Ureter (tissue), 1 donor: Measurements from ENCODE around the gene NKG7. TPM values are rescaled to one million over a fixed set of nuclear protein-coding genes. Genes with fewer than 3 reads are reported as not detected.
A peak's percentile ranks its signal among the peaks of the same experiment; 100 is the strongest.
"Not testable (repeated sequence)": the region's sequence is repeated elsewhere in the genome, so short reads cannot be mapped to it uniquely, and the experiment has no call there.

Source experiments
- DNase-seq: peaks from one replicate; pipeline ENCODE4 v3.0.0-alpha.2; 2020; ENCODE audit warnings: low spot score
- total RNA-seq: library from RNA; stranded (reverse); gene quantifications from one replicate; pipeline ENCODE4 v1.2.4, GENCODE V29; 2023
- donor health status: DM: yes; HTN: yes; CAD: no.

Gene NKG7, protein sequence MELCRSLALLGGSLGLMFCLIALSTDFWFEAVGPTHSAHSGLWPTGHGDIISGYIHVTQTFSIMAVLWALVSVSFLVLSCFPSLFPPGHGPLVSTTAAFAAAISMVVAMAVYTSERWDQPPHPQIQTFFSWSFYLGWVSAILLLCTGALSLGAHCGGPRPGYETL
- total RNA-seq = 1.7 TPM

DNA sequence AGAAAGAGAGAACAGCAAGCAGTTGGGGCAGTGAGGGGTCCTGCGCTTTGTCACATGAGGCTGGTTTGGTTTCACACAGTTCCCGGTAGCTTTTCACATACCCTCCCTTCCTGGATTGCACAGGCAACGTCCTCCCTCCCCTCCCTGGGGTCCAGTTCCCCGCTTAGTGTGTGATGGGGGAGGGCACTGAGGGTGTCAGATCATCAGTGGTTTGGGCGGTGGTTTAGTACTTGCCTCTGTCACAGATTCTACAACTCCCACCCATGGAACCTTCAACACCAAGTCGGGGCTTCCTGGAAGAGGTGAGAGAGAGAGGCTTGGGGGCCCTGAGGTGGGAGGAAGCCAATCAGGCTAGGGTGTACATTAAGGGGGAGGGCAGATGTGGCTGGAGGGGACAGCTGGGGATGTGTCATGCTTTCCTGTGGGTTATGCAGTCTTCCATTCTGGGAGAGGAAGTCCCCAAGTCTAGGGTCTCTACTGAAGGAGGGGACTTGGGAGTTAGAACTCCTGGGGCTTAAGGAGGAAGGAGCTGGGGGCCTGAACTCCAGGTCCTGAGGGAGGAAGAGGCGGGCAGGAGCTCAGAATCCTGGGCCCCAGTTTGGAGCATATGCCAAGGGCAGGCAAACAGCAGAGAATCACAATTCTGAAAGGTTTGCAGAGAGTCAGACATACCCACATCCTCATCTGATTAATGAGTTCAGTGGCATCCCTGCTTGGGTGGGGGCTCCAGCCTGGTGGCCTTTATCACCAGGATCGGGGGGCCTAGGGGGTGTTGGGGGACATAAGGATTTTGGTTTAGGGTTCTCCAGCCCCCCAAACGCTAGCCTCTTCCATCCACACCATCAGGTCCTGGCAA is at the start of gene NKG7:
TSS of gene NKG7 (minus strand) at position 6 of the 856 bp plus-strand sequence. CDS start 119 bp downstream, outside the sequence.
- DNase-seq = no peak

DNA sequence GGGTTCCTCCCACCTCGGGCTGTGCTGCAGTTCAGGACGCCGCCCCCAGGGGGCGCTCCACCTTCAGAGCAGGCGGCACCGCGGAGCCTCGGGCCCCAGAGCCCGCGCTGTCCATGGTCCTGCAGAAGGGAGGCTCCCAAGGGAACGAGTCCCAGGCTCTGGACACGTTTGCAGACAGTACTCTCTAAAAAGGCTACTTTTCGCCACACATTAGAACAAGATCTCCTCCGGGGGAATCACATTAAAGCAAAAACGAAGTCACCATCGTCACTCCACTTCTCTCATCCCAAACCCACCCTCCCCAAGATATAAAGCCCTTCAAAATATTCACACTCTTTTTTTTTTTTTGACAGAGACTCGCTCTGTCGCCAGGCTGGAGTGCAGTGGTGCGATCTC is 49.6 kb upstream of the NKG7 start:
- DNase-seq = peak; percentile 81

DNA sequence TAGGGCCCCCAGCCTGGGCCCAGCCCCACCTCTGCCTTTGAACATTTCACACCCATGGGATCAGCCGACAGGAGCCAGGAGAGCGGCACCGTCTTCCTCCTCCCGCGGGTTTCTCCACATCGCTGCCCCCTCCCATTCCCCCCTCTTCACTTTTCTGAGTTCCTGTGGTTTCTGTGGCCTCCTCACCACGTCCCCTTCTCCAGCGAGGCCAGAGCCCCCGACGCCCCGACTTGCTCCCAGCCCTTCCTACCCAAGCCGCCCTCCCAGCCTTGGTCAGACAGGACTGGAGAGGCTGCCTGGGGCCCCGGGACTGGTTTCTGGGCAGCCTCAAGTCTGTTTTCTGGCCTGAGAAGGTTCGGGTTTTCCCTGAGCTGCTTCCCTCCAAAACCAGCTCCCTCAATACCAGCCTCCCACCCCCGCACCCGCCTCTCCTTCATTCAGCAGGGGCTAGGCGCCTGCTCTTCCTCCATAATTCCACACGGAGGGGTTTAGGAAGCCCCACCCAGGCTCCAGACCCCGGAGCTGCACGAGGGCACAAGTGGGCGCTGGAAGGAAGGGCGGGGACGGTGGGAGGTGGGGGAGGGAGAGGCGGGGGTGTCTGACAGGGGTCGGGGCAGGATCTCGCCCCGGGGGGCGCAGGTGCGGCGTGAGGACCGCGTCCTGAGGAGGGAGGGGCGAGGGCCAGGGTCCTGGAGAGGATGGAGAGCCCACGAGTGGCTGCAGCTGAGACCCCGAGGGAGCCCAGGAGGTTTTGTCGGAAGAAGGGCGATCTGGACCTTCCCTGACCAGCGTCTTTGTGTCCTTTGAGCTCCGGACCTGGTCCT is 49.0 kb upstream of the NKG7 start:
- DNase-seq = no peak

DNA sequence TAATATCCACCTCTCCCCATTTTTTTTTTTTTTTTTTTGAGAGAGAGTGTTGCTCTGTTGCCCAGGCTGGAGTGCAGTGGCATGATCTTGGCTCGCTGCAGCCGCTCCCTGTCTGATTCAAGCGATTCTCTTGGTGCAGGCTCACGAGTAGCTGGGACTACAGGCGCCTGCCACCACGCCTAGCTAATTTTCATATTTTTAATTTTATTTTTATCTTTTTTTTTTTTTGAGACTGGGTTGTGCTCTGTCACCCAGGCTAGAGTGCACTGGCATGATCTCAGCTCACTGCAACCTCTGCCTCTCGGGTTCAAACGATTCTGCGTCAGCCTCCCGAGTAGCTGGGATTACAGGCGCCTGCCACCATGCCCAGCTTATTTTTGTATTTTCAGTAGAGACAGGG is 48.1 kb upstream of the NKG7 start:
- DNase-seq = not testable (repeated sequence)

DNA sequence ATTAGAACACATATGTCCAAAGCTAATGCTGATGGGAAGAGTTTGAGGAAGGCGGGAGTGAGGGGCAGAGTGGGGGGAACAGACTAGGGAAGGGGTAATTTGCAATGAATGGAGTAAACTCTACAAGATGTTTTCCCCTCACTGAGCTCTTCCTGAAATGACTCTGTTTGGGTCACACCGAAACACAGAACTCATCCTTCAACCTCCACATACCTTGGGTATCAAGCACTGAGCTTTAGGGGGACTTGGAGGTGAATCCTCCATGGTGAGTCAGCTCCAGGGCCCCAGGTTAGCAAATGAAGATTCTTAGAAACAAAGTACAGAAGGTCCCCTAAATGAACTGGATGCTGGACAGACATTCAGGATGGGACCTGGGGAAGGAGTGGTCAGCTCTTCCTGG is 46.3 kb upstream of the NKG7 start:
- DNase-seq = no peak

DNA sequence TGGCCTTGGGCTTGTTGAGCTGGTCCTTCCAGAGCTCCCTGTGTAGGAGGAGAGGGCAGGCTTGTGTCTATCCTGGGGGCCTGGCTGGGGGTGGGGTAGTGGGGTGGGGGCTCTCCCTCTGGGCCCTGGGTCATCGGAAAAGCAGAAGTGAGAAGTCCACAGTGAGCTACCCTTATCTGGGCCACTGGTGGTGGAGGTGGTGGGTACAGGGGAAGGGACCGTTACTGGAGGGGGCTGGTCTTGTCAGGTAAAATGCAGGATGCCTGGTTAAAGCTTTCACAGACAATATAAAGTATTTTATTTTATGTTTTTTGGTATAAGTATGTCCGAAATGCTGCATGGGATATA is 45.3 kb upstream of the NKG7 start:
- no peak for DNase-seq

DNA sequence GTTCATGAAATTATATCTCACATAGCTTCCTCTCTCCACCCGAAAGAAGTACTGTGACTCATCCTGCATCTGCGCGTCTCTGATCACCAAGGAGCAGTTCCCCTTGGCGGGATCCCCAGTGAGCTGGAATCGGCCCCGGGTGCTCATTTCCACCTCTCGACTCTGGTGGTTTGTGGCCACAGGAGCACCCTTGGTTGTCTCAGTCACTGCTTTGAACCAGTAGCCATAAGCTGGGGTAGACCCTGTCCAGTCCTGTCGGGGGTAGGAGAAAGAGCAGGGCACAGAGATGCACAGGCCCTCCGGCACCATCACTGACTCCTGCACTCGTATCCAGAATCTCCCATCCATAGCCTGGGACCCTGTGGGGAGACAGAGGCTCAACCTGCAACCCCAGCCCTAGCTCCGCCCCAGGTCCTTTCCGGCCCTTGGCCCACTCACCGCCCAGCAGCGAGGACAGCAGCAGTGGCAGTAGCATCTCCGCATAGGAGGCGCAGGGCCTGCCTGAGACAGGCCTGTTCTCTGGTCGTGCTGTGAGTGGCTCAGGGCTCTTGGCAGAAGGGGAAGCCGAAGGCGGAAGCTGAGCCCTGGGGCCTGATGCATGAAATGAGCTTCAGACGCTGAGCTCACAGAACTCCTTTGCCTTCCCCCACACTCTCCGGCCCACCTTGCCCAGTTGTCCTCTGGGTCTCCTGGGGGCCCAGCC is 44.8 kb upstream of the NKG7 start, which contains the start of gene SIGLEC10:
TSS of gene SIGLEC10 (minus strand) at position 536 of the 703 bp plus-strand sequence. CDS start at position 475, 61 bp downstream.
- DNase-seq = no peak

DNA sequence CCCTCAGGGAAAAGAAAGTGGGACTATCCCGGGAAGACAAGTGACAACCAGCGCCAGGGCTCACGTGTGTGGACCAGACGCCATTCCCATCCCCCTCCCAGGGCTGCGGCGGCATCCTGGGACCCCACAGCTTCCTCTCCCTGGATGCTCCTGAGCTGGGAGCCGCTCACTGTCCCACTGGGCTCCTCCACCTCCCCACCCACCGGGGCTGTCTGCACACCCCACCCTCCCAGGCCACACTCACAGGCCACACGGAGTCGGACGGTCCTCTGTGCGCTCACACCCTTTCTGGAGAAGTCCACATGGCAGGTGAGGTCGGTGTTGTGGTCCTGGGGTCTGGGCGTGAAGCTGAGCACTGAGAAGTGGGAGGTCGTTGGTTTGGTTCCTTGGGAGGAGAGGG is 44.0 kb upstream of the NKG7 start:
- DNase-seq = not testable (repeated sequence)

DNA sequence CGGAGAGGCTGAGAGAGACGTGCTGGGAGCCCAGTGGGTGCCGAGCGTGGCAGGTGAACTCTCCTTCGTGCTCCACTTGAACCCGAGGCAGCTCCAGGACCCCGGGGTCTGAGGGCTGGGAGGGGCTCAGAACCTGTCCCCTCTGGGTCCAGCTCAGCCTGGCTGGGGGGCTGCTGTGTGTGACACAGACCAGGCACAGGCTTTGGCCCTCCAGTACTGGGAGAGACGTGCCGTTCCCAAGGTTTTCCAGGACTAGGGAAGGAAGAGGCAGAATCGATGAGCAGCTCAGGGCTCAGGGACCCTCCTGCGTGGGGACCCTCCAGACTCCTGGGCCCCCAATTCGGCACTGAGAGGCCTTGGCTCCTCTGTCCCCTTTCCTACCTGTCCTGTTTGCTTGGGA is 42.7 kb upstream of the NKG7 start:
- DNase-seq = no peak

DNA sequence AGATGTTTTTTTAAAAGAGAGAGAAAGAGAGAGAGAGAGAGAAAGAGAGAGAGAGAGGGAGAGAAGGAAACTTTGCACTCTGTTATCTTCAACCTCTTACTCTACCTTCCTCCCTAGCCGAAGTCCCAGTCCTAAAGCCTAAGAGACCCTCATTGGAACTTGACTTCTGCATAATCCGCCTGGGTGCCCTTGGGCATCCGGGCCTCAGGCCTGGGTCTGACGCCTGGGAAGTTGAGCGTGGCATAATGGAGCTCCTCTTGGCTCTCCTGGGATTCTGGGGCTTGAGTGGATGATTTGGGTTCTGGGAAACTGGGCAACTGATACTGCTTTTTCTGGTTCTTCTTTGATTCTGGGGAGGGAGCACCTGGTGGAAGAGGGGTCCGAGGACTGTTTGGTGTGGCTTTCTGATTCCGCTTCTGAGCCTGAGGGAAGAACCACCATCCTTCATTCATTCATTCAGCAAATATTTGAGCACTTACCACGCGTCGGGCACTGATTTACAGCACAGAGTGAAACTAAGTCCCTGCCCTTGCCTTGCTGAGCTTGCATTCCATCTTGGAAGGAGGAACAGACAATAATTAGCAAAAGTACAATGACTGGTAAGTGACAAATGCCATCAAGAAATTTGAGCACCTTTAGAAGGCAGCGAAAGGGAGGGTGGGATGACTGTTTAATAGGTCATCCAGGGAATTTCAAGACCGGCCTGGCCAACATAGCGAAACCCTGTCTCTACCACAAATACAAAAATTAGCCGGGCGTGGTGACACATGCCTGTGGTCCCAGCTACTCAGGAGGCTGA is 38.7 kb upstream of the NKG7 start:
- DNase-seq = no peak

DNA sequence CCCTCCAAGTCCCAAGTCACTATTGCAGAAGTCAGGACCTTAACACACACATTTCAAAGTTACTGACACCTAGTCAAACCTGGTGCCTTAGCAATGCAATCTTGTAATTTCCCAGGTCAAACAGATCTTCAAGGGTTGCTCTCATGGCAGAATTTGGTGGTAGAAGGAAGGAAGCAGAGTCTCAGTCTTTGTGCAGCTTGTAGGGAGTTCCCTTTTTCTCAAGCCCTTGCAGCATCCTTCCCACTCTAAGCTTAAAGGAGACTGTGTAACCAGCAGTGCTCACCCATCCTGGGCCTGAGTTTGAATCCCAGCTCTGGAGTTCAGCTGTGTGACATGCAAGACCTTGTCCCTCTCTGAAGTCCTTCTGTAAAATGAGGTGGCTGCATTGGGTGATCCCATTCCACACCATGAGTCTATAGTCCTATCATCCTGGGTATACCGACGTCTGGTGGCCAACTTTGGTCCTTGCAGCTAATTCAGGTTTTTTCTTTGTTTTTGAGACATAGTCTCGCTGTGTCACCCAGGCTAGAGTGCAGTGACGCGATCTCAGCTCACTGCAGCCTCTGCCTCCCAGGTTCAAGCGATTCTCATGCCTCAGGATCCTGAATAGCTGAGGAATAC is 35.2 kb upstream of the NKG7 start:
- DNase-seq = no peak

DNA sequence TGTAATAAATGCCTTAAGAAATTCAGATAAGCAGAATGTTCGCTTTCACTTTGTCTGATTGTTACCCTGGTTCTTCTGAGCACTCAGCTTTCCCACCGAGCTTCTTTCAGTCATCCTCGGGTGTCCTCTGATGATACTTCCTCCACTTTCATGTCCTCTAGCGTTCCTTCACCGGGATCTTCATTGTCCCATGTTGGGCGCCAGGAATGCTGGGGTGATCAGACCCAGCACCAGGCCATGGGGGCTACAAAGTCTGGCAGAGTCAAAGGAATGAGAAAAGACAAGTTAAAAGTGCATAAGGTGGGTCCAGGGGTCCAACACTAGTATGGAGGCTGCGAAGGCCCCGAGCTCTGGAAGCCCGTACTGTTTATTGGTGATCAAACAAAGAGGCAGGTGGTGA is 29.7 kb upstream of the NKG7 start:
- DNase-seq = no peak

DNA sequence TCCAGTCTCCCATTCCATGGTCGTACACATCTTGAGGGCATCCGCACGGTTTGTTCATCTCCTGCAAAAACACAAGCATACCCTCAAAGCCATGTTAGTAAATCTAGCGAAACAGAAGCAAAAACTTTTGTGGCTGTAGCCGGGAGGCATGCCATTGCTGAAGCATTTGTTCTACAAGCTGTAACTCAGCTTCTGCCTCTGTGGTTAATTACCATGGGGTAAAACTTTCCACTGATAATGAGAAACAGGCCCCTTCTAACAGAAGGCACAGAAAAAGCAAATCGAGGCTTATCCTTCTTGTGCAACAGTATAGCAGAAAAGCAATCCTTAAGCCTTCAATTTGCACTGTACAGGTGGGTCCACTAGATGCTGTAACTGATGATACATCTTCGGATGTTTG is 27.5 kb upstream of the NKG7 start:
- DNase-seq = not testable (repeated sequence)

DNA sequence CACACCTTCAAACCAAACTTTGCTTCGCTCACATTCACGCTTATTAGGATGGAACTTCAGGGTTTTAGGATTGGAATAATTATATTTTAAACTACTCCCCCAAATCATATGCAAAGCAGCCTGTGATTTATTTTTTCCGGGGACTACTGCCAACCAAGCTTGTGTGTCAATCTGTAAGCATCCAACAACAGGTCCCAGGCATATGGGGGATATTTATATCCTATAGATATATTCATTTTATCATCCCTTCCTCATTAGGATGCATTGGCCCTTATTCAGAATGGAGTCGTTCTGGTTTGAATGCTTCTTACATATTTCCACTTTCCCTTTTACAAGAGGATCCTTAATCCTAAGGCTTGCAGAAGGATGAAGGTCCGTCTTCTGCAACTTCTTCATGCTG is 26.8 kb upstream of the NKG7 start:
- no peak for DNase-seq

DNA sequence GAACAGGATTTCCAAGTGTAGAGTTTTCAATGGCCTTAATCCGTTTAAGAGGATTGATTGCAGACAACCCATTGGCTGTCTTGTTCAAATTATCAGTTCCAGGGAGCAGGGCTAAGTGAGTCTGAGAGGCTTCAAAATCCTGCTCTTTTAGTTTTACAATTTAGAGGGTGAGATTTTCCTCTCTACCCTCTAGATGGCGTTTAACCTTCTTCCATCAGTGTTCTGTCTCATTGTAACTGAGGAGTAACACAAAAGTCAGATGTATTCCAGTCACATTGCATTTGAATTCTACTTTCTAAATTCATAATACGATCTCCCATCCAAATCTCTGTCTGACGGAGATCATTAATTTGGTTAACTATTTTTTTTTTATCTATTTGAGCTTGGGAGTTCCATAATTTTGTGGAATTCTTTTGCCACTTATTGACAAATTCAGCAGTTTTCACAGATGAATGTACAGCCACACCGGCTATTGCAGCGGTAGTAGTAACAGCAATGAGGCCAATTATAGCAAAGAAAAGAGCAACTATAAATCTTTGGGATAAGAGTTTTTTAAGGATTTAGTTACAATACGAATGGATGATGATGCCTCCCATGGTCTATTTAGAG is 25.7 kb upstream of the NKG7 start:
- no peak for DNase-seq

DNA sequence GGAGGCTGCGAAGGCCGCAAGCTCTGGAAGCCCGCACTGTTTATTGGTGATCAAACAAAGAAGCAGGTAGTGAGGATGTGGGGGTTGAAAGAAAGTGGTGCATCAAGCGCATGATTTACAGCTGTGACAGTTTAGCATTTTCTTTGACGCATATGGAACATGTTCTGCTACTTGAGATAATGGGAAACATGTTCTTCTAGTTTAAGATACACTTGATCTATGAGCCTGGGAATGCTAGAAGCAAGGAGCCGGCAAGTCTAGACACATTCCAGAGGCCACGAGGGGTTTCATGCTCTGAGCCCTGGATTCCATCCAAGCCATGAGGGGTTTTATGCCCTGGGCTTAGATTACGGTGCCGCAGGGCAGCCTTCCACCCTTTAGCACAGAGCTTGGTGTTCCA is 25.0 kb upstream of the NKG7 start:
- DNase-seq = not testable (repeated sequence)

DNA sequence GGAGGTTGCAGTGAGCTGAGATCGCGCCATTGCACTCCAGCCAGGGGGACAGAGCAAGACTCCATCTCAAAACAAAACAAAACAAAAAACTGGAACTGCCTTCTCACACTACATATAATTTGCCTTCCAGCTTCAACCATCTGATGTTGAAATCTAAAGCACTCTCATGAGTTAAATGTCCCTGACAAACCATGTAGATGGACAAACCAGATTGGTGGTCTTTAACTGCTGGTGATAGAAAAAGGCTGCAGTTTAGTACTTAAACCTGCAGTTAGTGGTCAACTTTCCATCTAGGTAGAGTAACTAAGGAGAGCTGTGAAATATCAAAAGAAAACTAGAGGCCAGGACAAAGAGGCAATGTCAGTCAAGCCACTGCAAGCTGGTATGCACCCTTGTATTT is 23.7 kb upstream of the NKG7 start:
- DNase-seq = no peak

DNA sequence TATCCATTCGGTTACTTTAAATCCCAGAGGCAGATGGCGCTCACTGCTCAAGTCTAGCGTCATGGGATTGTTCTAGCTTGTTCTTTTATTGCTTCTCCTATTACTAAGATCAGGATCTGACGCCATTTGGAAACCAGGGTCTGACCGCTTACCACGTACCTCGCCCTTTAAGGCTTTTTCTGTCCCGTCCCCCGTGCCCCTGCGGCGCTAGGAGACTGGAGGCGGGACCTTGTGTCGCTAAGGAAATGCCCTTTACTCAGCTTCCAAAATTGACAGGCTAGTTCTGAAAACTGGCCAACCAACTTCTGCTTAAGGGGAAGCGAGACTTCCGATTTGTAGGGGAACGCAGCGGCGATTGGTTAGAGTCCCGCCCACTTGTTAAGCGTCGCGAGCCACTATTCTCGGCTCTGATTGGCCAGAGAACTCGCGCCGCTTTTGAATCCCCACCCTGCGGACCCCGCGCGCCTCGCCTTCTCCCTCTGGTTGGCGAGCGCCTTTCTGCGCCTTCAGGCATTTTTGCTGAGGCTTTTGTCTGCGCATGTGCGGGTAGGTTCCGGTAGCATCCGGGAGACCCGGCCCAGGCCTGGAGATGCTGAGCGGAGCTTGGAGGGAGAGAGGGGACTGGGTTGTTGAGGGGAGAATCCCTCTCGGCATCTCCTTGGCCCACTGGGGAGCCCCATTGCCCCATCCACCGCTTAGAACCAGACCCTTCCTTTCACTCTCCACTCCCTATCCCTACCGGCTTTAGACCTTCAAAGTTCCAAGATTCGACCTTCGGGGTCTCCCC is 21.8 kb upstream of the NKG7 start:
- DNase-seq = peak; percentile 93

DNA sequence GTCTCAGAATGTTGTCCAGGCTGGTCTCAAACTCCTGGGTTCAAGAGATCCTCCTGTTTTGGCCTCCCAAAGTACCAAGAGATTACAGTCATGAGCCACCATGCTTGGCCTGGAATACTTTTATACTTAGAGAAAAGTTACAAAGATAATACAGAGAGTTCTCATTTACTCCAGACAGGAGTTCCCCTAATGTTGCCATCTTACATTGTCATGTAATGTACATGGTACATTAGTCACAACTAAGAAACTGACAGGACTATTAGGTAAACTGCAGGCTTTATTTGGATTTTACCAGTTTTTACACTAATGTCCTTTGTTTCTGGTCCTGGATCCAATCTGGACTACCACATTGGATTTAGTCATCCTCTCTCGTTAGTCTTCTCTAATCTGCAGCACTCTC is 20.2 kb upstream of the NKG7 start:
- no peak for DNase-seq
